Stomach smooth muscle (tissue), 2 donors: ENCODE results near the gene PTPRU.
"Not testable (repeated sequence)": the region's sequence is repeated elsewhere in the genome, so short reads cannot be mapped to it uniquely, and the experiment has no call there.

ENCODE experiments used
- H3K27ac ChIP-seq: one replicate; pipeline ENCODE4 v1.7.0; 2013; ENCODE audit warnings: mild to moderate bottlenecking, low read length, inconsistent platforms
- H3K27me3 ChIP-seq, 2 donors: one replicate each; pipeline ENCODE4 v1.7.0; 2013; ENCODE audit warnings: low read length in 2 of 2; ENCODE audit not compliant: insufficient read depth in 2 of 2, control insufficient read depth in 1 of 2
- H3K36me3 ChIP-seq, 2 donors: one replicate each; pipeline ENCODE4 v1.7.0; 2013; ENCODE audit warnings: low read length in 2 of 2; ENCODE audit not compliant: control insufficient read depth in 2 of 2, insufficient read depth in 2 of 2
- H3K4me1 ChIP-seq: one replicate; pipeline ENCODE4 v1.7.0; 2013; ENCODE audit warnings: low read length; ENCODE audit not compliant: control insufficient read depth, insufficient read depth
- H3K4me3 ChIP-seq, 2 donors: one replicate each; pipeline ENCODE4 v1.7.0; 2013; ENCODE audit warnings: low read length in 2 of 2
- H3K9ac ChIP-seq, 2 donors: one replicate each; pipeline ENCODE4 v1.7.0; 2013; ENCODE audit warnings: low read length in 2 of 2, mild to moderate bottlenecking in 1 of 2
- H3K9me3 ChIP-seq, 2 donors: one replicate each; pipeline ENCODE4 v1.7.0; 2013; ENCODE audit warnings: low read length in 2 of 2; ENCODE audit not compliant: control insufficient read depth in 2 of 2
- donor health status: healthy.
- donor health status: Pancreatic carcinoma.

Gene PTPRU

DNA sequence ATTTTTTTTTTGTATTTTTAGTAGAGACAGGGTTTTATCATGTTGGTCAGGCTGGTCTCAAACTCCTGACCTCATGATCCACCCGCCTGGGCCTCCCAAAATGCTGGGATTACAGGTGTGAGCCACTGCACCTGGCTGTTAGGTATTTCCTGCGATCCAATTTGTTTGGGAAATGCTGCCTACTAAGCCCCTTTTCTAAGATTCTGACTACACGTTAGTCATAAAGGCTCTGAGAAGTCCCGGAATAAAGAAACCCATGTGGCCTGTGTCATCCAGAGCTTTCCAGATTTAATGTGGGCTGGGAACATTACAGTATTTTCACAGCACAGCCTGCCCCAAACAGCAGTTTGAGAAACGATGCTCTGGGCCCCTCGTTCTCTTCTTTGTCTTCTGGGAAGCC, 14.1 kb upstream of the PTPRU start:
- not testable (repeated sequence) for H3K27ac ChIP-seq, H3K9me3 ChIP-seq, H3K9ac ChIP-seq, H3K4me3 ChIP-seq, H3K27me3 ChIP-seq, H3K4me1 ChIP-seq
- peaks cover 11 to 18% of the 10 kb centered on the region in 2 donors for H3K36me3 ChIP-seq

GRCh38 chr1:29222686-29223085, 13.6 kb upstream of the PTPRU start:
- Histone ChIP-seq H3K27me3 (no peaks in the 10 kb centered on the region), H3K4me1 (no peaks in the 10 kb centered on the region), H3K9me3 (no peaks in the 10 kb centered on the region), H3K4me3 (no peak overlapping the region), H3K36me3 (peaks cover 8 to 18% of the 10 kb centered on the region in 2 donors), H3K9ac (no peak overlapping the region), H3K27ac (no peak overlapping the region)

GRCh38 chr1:29223521-29223920, 12.8 kb upstream of the PTPRU start:
- Histone ChIP-seq H3K4me3 (no peak overlapping the region), H3K27ac (no peak overlapping the region), H3K4me1 (no peaks in the 10 kb centered on the region), H3K36me3 (peaks cover 8 to 15% of the 10 kb centered on the region in 2 donors), H3K9me3 (no peaks in the 10 kb centered on the region), H3K27me3 (no peaks in the 10 kb centered on the region), H3K9ac (no peak overlapping the region)

DNA sequence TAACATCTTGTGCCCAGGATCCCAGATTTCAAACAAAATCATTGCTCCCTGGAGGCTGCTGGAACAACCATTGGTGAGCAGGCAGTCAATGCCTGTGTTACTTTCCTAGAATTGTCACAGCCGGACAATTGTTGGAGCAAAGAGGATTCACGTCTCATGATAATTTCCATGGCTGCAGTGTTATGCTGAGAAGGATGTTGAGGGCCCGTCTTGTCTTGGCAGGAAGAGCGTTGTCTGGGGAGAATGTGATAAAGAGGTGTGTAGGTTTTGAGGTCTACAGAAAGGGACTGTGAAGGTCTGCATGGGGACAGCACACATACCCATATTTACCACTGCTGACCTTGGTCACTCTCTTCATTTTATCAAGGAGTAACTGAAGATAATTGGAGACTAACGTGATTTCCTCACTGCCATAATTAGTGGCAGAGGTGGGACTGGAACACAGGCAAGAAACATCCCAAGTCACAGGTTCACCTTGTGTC, 11.9 kb upstream of the PTPRU start:
- Histone ChIP-seq H3K36me3 (peaks cover 8 to 15% of the 10 kb centered on the region in 2 donors), H3K9me3 (no peaks in the 10 kb centered on the region), H3K9ac (no peak overlapping the region), H3K4me3 (no peak overlapping the region), H3K4me1 (no peaks in the 10 kb centered on the region), H3K27ac (no peak overlapping the region), H3K27me3 (no peaks in the 10 kb centered on the region)

DNA sequence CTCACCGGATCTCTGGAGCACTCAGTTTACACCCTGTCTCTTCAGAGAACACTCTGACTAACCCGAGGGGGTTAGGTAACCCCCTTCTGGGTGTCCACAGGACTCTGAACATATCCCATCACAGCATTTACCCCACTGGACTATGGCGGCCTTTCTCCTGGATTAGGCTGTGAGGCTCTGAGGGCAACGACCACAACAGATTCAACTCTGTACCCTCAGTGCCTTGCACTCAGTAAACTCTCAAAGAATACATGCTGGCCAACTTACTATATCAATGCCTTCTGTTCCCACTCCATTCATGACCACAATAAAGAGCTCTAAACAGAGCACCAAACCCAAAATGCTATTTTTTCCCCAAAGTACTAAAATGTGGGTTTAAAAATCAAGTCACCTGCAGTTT, 11.0 kb upstream of the PTPRU start:
- no peaks in the 10 kb centered on the region for H3K27me3 ChIP-seq
- H3K27ac ChIP-seq, result no peak overlapping the region
- H3K4me3 ChIP-seq, result no peak overlapping the region
- no peaks in the 10 kb centered on the region for H3K9me3 ChIP-seq
- no peak overlapping the region for H3K9ac ChIP-seq
- peaks cover 6% of the 10 kb centered on the region for H3K4me1 ChIP-seq
- H3K36me3 ChIP-seq, result peaks cover 8 to 15% of the 10 kb centered on the region in 2 donors

DNA sequence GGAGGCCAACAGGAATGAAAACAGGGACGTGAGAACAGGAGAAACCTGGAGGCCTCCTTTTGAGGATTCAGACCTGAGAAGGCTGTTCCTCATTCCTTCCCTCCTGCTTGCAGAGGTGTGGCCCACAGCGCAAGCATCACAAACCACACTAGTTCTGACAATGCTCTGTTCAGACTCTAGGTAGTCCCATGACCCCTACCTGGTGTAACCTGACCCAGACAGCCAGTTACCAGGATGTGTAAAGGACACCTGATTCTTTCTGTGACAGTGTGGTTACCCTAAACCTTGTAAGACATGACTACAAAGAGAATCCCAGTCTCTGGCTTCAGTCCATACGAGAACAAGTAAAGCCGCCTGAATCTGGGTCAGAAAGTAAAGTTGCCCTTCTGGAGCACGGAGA, 8.8 kb upstream of the PTPRU start:
- Histone ChIP-seq H3K27me3 (no peaks in the 10 kb centered on the region), H3K36me3 (peaks cover 8 to 13% of the 10 kb centered on the region in 2 donors), H3K4me3 (no peak overlapping the region), H3K27ac (no peak overlapping the region), H3K4me1 (peaks cover 13% of the 10 kb centered on the region), H3K9me3 (no peaks in the 10 kb centered on the region), H3K9ac (no peak overlapping the region)

DNA sequence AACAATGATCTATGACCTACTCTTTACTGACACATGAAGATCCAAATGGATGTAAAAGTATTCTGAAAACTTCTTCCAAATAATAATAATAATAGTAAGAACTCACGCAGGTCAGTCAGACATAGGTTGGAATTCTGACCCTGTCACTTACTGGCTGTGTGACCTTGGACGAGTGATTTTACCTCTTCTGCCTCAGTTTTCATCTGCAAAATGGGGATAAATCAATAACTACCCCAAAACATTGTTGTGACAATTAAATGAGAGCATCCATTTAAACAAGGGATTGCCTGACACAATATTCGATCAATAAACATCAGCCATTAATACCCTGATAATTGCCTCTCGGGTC, 6.1 kb upstream of the PTPRU start:
- Histone ChIP-seq H3K27me3 (peaks cover 0 to 2% of the 10 kb centered on the region in 2 donors), H3K4me1 (peaks cover 13% of the 10 kb centered on the region), H3K36me3 (peaks cover 0 to 4% of the 10 kb centered on the region in 2 donors), H3K27ac (peak overlapping the region; percentile 70), H3K4me3 (peak overlapping the region; percentile 92 to 97), H3K9me3 (no peaks in the 10 kb centered on the region), H3K9ac (peak overlapping the region; percentile 89 to 92)

DNA sequence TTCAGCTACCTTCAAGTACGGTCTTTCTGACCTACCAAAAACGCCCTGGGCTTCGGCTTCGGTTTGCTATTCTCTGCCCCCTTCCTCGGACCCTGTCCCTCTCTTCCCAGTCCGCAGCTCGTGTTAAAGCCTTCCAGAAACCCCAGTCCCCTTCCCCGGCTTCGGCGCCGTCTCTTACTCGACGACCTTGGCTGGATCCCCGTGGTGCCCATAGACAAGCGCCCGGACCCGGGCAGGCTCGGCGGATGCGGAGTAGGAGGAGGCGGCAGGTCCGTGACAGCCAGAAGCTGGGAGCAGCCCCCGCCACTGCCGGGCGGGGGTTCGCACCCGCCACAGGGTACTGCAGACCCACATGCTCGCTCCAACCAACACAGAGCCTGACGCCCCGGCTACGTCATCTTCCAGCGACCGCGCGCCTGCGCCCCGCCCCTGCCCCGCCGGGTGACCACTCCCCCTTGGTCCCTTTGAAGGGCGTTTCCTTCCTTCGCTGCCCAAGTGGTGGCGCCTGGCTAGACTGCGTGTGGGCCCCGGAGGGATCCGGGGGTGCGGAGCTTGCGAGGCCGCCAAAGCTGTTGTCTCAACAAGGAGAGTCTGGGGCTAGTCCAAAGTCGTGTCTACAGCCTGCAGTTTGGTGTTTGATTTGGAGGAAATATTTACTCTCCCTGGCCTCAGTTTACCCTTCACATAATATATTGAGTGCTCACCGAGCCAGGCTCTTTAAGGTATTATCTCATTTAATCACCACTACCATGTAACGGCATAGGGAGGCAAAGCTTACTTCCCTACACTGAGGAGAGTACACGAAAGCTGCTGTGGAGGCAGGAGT, 5.6 kb upstream of the PTPRU start, which contains the start of gene MECR:
MECR (minus strand) TSS at position 382 of the 826 bp plus-strand sequence; CDS start at position 354, 28 bp downstream.
- H3K27me3 ChIP-seq, result peaks cover 0 to 2% of the 10 kb centered on the region in 2 donors
- peak within 1 kb of the TSS; percentile 92 to 97 for H3K4me3 ChIP-seq
- H3K9me3 ChIP-seq, result no peaks in the 10 kb centered on the region
- peak within 1 kb of the TSS; percentile 70 for H3K27ac ChIP-seq
- peaks cover 13% of the 10 kb centered on the region for H3K4me1 ChIP-seq
- peak within 1 kb of the TSS; percentile 89 to 92 for H3K9ac ChIP-seq
- no peaks in the 10 kb centered on the region for H3K36me3 ChIP-seq

DNA sequence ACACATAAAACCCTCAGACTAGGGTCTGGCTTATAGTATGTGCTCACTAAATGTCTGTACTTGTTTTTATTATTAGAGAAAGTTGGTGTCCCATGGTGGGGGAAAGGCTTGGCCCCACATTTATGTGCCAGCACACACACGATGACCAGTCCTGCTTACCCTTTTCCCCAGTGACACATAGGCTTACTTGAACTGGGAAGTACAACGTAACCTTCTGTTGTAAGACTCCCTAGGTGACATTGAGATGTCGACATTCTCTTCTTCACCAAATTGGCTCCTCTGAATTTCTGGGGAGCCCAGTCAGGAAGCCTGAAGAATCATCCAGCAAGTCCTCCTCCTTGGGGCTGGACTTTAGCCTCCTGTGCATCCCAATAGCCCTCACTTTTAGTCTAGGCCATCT, 3.9 kb upstream of the PTPRU start:
- Histone ChIP-seq H3K9ac (no peak overlapping the region), H3K36me3 (no peaks in the 10 kb centered on the region), H3K27me3 (peaks cover 0 to 2% of the 10 kb centered on the region in 2 donors), H3K9me3 (no peaks in the 10 kb centered on the region), H3K4me3 (no peak overlapping the region), H3K27ac (no peak overlapping the region), H3K4me1 (peaks cover 28% of the 10 kb centered on the region)

DNA sequence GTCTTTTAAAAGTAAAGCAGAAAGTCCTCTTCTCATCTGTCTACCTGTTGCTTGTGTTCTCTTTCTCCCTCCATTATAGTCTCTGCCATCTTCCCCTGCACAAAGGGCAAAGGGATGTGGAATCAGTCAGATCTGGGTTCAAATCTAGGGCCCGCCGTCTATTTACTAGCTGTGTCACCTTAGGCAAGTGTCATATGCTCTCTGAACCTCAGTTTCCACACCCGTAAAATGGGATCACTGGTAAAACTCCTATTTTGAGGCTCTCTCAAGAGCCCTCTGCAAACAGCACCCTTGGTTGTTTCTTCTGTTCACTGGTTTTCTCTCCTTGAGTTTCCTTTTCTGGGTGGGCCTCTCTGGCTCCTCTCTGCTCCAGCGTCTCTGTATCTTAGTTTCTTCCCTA, 2.6 kb upstream of the PTPRU start:
- H3K4me3 ChIP-seq, result no peak overlapping the region
- H3K9me3 ChIP-seq, result no peaks in the 10 kb centered on the region
- H3K4me1 ChIP-seq, result peaks cover 36% of the 10 kb centered on the region
- peaks cover 0 to 2% of the 10 kb centered on the region in 2 donors for H3K27me3 ChIP-seq
- no peaks in the 10 kb centered on the region for H3K36me3 ChIP-seq
- no peak overlapping the region for H3K9ac ChIP-seq
- H3K27ac ChIP-seq, result no peak overlapping the region

GRCh38 chr1:29234471-29234870, 1.9 kb upstream of the PTPRU start:
- no peak overlapping the region for H3K27ac ChIP-seq
- H3K36me3 ChIP-seq, result no peaks in the 10 kb centered on the region
- no peaks in the 10 kb centered on the region for H3K9me3 ChIP-seq
- H3K4me3 ChIP-seq, result no peak overlapping the region
- peaks cover 36% of the 10 kb centered on the region for H3K4me1 ChIP-seq
- no peak overlapping the region for H3K9ac ChIP-seq
- H3K27me3 ChIP-seq, result peaks cover 0 to 2% of the 10 kb centered on the region in 2 donors
